Measurements from ENCODE around the gene NFATC2IP. TPM values are rescaled to one million over a fixed set of nuclear protein-coding genes. Genes with fewer than 3 reads are reported as not detected.

Gene NFATC2IP
- total RNA-seq, 1 experiment from 2014 or later = 91.0 TPM

DNA sequence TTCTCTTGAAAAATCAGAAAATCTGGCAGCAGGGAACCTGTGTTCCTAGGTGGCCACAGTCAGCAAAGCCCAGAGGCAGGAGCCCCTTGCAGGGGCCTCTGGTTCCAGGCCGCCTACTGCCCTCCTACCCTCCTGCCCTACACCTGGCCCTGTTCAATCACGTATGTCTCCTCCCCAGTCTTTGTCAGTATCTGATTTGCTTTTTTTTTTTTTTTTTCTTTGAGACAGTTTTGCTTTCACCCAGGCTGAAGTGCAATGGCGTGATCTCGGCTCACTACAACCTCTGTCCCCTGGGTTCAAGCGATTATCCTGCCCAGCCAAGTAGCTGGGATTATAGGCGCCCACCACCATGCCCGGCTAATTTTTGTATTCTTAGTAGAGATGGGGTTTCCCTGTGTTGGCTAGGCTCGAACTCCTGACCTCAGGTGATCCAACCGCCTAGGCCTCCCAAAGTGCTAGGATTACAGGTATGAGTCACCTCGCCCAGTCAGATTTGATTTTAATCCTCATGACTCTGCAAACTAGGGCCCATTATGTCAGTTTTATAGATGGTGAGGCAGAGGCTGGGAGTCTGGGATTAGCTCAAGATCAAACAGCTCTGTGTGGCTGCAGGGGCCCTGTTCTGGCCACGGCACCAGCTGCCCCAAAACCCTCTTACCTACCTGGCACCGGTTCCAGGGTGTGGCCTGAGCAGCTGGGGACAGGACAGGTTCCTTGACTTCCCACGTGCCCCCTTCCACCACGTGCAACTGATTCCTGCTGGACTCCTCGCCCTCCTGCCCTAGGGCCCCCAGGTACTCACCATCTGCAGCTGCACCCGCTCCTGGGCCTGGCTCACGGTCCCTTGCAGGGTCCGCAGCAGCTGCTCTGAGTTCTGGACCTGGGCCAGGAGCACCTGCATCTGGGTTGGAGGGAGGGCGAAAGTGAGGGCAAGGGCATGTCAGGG lies 40.4 kb upstream of the NFATC2IP start:
- H3K27me3 Mint-ChIP-seq (ENCODE audit: unreplicated experiment) = no peaks in the 10 kb centered on the region
- H3K4me1 Mint-ChIP-seq (ENCODE audit: low read depth, unreplicated experiment) = no peaks in the 10 kb centered on the region
- H3K27ac Mint-ChIP-seq (ENCODE audit: unreplicated experiment) = no peak overlapping the region
- intact Hi-C loops (cut with micrococcal nuclease; ENCODE audit: unreplicated experiment) = no loop called here
- DNase-seq = peak; percentile 17
- no peaks in the 10 kb centered on the region for H3K9me3 Mint-ChIP-seq (ENCODE audit: low read depth, unreplicated experiment)
- CTCF ChIA-PET = interaction anchor here (0.5 kb wide), 1 partner anchor 1967 kb away, joined by 5 read pairs; no protein-coding TSS in a partner anchor
- TF ChIP-seq, protein P1, sequence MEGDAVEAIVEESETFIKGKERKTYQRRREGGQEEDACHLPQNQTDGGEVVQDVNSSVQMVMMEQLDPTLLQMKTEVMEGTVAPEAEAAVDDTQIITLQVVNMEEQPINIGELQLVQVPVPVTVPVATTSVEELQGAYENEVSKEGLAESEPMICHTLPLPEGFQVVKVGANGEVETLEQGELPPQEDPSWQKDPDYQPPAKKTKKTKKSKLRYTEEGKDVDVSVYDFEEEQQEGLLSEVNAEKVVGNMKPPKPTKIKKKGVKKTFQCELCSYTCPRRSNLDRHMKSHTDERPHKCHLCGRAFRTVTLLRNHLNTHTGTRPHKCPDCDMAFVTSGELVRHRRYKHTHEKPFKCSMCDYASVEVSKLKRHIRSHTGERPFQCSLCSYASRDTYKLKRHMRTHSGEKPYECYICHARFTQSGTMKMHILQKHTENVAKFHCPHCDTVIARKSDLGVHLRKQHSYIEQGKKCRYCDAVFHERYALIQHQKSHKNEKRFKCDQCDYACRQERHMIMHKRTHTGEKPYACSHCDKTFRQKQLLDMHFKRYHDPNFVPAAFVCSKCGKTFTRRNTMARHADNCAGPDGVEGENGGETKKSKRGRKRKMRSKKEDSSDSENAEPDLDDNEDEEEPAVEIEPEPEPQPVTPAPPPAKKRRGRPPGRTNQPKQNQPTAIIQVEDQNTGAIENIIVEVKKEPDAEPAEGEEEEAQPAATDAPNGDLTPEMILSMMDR (IDR thresholded peaks at IDR 0.05; ENCODE audit: unreplicated experiment) = no peak
- H3K36me3 Mint-ChIP-seq (ENCODE audit: insufficient read depth, unreplicated experiment) = peaks cover 54% of the 10 kb centered on the region
- H3K4me3 Mint-ChIP-seq (ENCODE audit: low read depth, unreplicated experiment) = no peak overlapping the region
- no TSS peak for BruUV-seq (replicated peaks)

DNA sequence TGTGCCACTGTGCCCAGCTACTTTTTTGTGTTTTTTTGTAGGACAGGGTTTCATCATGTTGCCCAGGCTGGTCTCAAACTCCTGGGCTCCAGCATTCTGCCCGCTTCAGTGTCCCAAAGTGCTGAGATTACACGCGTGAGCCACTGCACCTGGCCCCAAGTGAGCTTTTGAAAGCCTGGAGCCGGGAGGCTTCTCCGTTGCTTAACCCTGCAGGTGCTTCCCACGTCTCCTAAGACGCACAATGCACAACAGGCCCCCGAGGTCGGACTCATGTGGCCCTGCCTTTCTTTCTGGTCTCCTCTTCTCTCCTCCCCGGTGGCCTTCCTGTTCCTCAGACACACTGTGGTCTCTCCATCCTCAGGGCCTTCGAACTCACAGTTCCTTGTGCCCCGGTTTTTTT lies 38.2 kb upstream of the NFATC2IP start:
- CTCF ChIA-PET = interaction anchor here (0.7 kb wide), 2 partner anchors 11 to 33 kb away, joined by 5 to 9 read pairs; no protein-coding TSS in a partner anchor
- Mint-ChIP-seq H3K36me3 (ENCODE audit: insufficient read depth, unreplicated experiment) (peaks cover 58% of the 10 kb centered on the region), H3K4me3 (ENCODE audit: low read depth, unreplicated experiment) (no peak overlapping the region), H3K9me3 (ENCODE audit: low read depth, unreplicated experiment) (no peaks in the 10 kb centered on the region), H3K27ac (ENCODE audit: unreplicated experiment) (peak overlapping the region; percentile 25), H3K27me3 (ENCODE audit: unreplicated experiment) (no peaks in the 10 kb centered on the region), H3K4me1 (ENCODE audit: low read depth, unreplicated experiment) (no peaks in the 10 kb centered on the region)
- DNase-seq = no peak
- intact Hi-C loops (cut with micrococcal nuclease; ENCODE audit: unreplicated experiment) = no loop called here
- TF ChIP-seq, protein P1 (IDR thresholded peaks at IDR 0.05; ENCODE audit: unreplicated experiment) = no peak
- BruUV-seq (replicated peaks) = no TSS peak

DNA sequence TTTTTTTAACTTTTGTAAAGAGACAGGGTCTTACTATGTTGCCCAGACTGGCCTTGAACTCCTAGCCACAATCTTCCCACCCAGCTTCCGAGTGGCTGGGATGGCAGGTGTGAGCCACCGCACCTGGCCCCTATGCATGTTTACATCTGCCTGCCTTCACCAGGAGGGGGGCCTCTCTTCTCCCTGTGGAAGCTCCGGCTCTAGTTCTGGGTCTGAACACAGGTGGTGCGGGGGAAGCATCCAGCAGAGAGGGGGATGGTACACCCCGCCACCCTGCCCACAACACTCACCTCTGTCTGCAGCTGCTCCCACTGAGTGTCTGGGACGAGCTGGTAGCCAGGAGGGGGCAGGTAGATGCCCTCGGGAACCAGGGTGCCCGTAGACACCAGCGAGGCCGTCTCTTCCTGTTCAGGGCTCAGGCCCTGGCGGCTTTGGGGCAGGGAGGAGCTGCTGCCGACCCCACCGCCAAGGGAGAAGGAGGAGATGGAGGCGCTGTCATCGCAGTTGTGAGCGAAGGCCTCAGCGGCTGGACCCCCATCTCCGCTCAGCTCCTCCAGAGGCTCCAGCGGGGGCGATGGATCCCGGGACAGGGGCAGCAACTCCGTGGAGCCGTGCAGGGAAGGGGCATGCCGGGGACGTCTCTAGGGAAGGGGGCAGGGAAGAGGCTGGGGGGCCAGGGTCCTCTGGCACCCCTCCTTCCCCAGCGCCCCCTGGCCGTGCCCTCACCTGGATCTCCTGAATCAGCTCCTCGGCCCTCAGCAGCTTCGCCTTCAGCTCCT lies 36.6 kb upstream of the NFATC2IP start:
- TF ChIP-seq, protein P1 (IDR thresholded peaks at IDR 0.05; ENCODE audit: unreplicated experiment) = no peak
- no peaks in the 10 kb centered on the region for H3K4me1 Mint-ChIP-seq (ENCODE audit: low read depth, unreplicated experiment)
- CTCF ChIA-PET = no interaction called here
- no peak for DNase-seq
- no peak overlapping the region for H3K4me3 Mint-ChIP-seq (ENCODE audit: low read depth, unreplicated experiment)
- H3K36me3 Mint-ChIP-seq (ENCODE audit: insufficient read depth, unreplicated experiment) = peaks cover 58% of the 10 kb centered on the region
- H3K9me3 Mint-ChIP-seq (ENCODE audit: low read depth, unreplicated experiment) = no peaks in the 10 kb centered on the region
- no peaks in the 10 kb centered on the region for H3K27me3 Mint-ChIP-seq (ENCODE audit: unreplicated experiment)
- no peak overlapping the region for H3K27ac Mint-ChIP-seq (ENCODE audit: unreplicated experiment)
- intact Hi-C loops (cut with micrococcal nuclease; ENCODE audit: unreplicated experiment) = no loop called here
- BruUV-seq (replicated peaks) = no TSS peak

DNA sequence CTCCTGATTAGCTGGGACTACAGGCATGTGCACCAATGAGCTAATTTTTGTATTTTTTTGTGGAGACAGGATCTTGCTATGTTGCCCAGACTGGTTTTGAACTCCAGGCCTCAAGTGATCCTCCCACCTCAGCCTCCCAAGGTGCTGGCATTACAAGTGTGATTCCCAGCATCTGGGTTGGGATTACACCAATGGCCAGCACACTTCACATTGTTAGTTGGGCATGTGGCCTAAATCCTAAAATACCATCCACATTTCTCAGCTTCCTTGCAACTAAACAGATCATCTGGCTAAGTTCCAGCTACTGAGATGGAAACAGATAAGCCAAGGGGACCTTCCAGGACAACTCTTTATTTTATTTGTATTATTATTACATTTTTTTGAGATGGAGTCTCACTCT lies 35.6 kb upstream of the NFATC2IP start:
- Mint-ChIP-seq H3K27me3 (ENCODE audit: unreplicated experiment) (no peaks in the 10 kb centered on the region), H3K4me1 (ENCODE audit: low read depth, unreplicated experiment) (no peaks in the 10 kb centered on the region), H3K27ac (ENCODE audit: unreplicated experiment) (no peak overlapping the region), H3K9me3 (ENCODE audit: low read depth, unreplicated experiment) (no peaks in the 10 kb centered on the region), H3K4me3 (ENCODE audit: low read depth, unreplicated experiment) (no peak overlapping the region), H3K36me3 (ENCODE audit: insufficient read depth, unreplicated experiment) (peaks cover 48% of the 10 kb centered on the region)
- BruUV-seq (replicated peaks) = no TSS peak
- intact Hi-C loops (cut with micrococcal nuclease; ENCODE audit: unreplicated experiment) = no loop called here
- CTCF ChIA-PET = interaction anchor here (0.7 kb wide), 2 partner anchors 22 to 1141 kb away, joined by 3 to 4 read pairs; no protein-coding TSS in a partner anchor
- TF ChIP-seq, protein P1 (IDR thresholded peaks at IDR 0.05; ENCODE audit: unreplicated experiment) = no peak
- DNase-seq = no peak

Measured in Calu3 (cell line).